Upper lobe of right lung (tissue), 1 donor: Measurements from ENCODE around the gene SMTNL1. TPM values are rescaled to one million over a fixed set of nuclear protein-coding genes. Genes with fewer than 3 reads are reported as not detected.

ENCODE experiments used
- ATAC-seq: fragments of 200-7000 bp; cut with Tn5 transposase; one replicate; pipeline ENCODE4 v1.9.1; 2020; ENCODE audit warnings: mild to moderate bottlenecking, moderate library complexity
- DNase-seq: peaks from one replicate; pipeline ENCODE4 v3.0.0-alpha.2; 2020
- H3K27ac ChIP-seq: fragments of 200-600 bp; one replicate; pipeline ENCODE4 v1.8.0; 2022
- H3K27me3 ChIP-seq: fragments of 200-600 bp; one replicate; pipeline ENCODE4 v1.8.0; 2022; ENCODE audit warnings: mild to moderate bottlenecking
- H3K36me3 ChIP-seq: fragments of 200-600 bp; one replicate; pipeline ENCODE4 v1.8.0; 2022
- H3K4me1 ChIP-seq: fragments of 200-600 bp; one replicate; pipeline ENCODE4 v1.8.0; 2022
- H3K4me3 ChIP-seq: fragments of 200-600 bp; one replicate; pipeline ENCODE4 v1.8.0; 2022; ENCODE audit warnings: mild to moderate bottlenecking
- H3K9me3 ChIP-seq: fragments of 200-600 bp; one replicate; pipeline ENCODE4 v1.8.0; 2022
- intact Hi-C: fragments of 100-400 bp; cut with DNase I; formaldehyde crosslinking; loops from one replicate; pipeline ENCODE4 v1.11.0; 2022
- long read RNA-seq: library from polyadenylated mRNA; unstranded; transcript quantifications from one replicate; pipeline ENCODE4 v2.0.0, GENCODE V29; 2021
- total RNA-seq: library from RNA; stranded (reverse); fragmentation: NEBNext Ultra II Directional; extraction: Animal tissue kit (Norgen Biotek cat#: 25700); gene quantifications from one replicate; pipeline ENCODE4 v1.2.1, GENCODE V29; 2021
- TF ChIP-seq, protein P1 (sequence below): fragments of 200-600 bp; IDR thresholded peaks from one replicate; pipeline ENCODE4 v1.8.0; 2022; ENCODE audit warnings: antibody characterized with exemption
- donor health status: DM: no; HTN: yes; CAD: no; lungs with severe emphysema.

The SMTNL1 gene, protein sequence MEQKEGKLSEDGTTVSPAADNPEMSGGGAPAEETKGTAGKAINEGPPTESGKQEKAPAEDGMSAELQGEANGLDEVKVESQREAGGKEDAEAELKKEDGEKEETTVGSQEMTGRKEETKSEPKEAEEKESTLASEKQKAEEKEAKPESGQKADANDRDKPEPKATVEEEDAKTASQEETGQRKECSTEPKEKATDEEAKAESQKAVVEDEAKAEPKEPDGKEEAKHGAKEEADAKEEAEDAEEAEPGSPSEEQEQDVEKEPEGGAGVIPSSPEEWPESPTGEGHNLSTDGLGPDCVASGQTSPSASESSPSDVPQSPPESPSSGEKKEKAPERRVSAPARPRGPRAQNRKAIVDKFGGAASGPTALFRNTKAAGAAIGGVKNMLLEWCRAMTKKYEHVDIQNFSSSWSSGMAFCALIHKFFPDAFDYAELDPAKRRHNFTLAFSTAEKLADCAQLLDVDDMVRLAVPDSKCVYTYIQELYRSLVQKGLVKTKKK
- total RNA-seq: not detected
- long read RNA-seq: 0 reads

DNA sequence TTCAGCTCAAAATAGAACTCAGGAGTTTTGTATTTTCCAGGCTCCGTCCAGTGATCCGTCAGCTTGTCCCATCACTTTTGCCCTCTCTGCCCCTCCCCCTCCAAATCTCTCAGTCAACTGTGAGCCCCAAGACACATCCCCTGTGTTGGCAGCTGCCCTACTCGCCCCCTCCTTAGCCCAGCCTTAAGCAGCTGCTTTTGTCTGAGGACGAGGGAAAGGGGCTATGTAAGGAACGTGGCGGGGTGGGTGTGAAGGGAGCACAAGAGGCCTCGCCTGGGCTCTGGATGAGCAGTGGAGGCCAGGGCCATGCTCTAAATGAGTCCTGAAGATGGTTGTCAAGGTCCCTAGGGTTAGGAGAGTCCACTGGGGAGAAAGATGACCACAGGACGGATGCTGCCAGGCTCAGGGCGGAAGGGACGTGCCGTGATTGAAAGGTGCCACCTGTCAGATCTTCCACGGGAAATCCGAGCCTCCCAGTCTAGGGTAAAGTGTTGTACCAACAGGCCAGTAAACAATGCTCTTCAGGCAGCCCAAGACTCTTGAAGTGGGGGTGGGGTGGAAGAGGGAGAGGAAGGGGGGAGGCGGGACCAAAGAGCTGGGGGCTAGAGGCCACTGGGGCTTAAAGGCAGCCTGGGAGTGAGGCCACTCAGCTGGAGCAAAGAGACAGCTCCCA lies at the start of gene SMTNL1:
Gene SMTNL1 (plus strand): TSS at position 649 of the 673 bp plus-strand sequence. CDS start 5,048 bp downstream, outside the sequence.
- peak; percentile 6 for ATAC-seq
- H3K27me3 ChIP-seq: no peaks in the 10 kb centered on the region
- H3K4me1 ChIP-seq: no peaks in the 10 kb centered on the region
- H3K4me3 ChIP-seq: no peak within 1 kb of the TSS
- H3K9me3 ChIP-seq: no peaks in the 10 kb centered on the region
- DNase-seq: no peak
- TF ChIP-seq, protein P1, sequence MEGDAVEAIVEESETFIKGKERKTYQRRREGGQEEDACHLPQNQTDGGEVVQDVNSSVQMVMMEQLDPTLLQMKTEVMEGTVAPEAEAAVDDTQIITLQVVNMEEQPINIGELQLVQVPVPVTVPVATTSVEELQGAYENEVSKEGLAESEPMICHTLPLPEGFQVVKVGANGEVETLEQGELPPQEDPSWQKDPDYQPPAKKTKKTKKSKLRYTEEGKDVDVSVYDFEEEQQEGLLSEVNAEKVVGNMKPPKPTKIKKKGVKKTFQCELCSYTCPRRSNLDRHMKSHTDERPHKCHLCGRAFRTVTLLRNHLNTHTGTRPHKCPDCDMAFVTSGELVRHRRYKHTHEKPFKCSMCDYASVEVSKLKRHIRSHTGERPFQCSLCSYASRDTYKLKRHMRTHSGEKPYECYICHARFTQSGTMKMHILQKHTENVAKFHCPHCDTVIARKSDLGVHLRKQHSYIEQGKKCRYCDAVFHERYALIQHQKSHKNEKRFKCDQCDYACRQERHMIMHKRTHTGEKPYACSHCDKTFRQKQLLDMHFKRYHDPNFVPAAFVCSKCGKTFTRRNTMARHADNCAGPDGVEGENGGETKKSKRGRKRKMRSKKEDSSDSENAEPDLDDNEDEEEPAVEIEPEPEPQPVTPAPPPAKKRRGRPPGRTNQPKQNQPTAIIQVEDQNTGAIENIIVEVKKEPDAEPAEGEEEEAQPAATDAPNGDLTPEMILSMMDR: no peak
- intact Hi-C loops: no loop called here
- no peak within 1 kb of the TSS for H3K27ac ChIP-seq
- no peaks in the 10 kb centered on the region for H3K36me3 ChIP-seq

DNA sequence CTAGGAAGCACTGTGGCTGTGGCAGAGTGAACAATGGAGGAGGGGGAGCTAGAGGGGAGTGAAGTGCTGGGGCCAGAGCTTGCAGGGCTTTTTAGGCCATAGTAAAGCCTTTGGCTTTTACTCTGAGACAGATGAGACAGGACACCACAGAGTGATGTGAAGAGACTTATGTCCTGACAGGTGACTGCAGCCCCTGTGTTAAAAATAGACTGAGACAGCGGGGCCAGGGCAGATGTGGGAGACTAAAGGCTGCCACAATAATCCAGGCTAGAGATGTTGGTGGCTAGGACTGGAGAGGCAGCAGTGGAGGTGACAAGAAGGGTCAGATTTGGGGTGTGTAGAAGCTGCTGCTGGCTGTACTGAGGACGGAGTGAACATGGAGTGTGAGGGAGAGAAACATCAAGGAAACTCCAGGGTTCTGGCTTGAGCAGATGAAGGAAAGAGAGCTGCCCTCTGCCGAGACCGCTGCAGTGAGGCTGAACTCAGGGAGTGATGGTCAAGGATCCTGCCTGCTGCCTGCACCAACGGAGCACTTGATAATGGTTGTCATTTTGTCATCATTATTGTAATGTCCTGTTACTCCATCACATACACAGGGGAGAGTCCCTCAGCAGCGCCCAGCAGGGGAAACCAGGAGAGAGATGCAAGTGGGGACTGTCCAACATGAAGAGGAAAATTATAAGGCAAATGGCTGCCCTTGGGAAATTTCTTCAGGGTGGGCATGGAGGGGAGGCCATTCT lies 49.3 kb upstream of the SMTNL1 start:
- Histone ChIP-seq H3K4me1 (peaks cover 2% of the 10 kb centered on the region), H3K4me3 (no peak overlapping the region), H3K36me3 (peaks cover 39% of the 10 kb centered on the region), H3K9me3 (no peaks in the 10 kb centered on the region), H3K27me3 (peaks cover 1% of the 10 kb centered on the region), H3K27ac (no peak overlapping the region)
- intact Hi-C loops: no loop called here
- DNase-seq: no peak
- TF ChIP-seq, protein P1: no peak
- ATAC-seq: no peak

DNA sequence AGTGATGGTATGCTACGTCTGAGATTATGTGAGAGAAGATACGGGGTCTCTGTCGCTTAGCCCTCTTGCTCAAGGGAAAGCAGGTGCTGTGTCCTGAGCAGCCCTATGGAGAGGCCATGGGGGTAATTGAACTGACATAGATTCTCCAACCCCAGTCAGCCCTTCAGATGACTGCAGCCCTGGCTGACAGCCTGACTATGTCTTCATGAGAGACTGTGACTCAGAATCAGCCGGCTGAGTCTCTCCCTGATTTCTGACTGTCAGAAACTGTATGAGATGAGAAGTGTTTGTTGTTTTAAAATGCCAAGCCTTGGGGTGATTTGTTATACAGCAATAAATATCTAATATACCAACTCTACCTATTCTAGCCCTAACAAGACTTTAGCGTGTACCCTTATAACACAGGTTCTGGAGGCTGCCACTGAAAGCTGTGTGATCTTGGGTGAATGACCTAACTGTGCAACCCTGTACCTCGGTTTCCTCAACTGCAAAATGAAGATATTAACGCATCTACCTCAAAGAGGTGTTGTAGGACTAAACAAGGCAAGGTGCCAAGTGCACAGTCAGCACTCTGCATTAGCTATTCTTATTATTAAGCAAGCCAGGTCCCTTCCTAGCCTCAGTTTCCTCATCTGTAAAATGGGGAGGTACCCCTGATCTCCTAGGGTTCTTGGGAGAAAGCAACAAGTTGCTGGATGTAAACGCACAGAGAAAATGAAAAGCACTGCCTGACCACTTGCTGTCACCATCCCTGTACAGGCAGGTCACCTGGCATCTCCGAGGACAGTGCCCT lies 46.7 kb upstream of the SMTNL1 start:
- TF ChIP-seq, protein P1: no peak

DNA sequence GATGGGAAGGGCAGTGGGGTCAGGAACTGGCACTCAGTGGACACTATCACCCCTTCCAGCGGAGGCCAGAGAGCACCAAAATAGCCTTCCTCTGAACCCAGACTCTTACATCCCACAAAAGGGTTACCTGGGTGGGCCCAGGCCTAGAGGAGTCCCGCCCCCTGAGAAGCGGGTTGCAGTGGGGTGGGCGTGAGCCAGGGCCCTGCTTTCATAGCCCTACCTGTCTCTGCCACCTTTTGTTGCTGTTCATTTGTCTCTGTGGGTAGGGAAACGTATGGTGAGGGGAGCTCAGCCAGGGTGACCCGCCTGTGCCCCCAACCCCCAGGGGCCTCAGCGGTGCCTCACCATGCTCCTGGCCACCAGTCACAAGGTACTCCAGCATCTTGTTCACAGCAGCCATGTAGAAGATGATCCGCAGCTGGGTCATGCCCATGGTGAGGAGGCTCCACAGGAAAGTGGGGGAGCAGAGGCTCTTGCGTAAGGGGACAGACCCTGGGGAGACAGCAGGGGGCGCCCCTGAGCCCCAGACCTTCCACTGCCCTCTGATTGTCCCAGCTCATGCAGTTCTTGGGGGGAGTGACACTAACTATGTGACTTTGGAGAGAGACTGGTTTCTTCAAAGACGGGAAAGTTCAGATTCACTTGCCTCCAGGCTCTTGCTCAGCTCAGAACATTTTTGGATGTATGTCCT lies 45.9 kb upstream of the SMTNL1 start:
- no peaks in the 10 kb centered on the region for H3K9me3 ChIP-seq
- ATAC-seq: peak; percentile 76
- peaks cover 30% of the 10 kb centered on the region for H3K36me3 ChIP-seq
- intact Hi-C loops: loop anchor here (5.0 kb wide), 1 partner anchor 36 kb away; no protein-coding TSS in a partner anchor
- H3K27ac ChIP-seq: no peak overlapping the region
- TF ChIP-seq, protein P1: peak; percentile 60
- H3K27me3 ChIP-seq: no peaks in the 10 kb centered on the region
- peak; percentile 72 for DNase-seq
- no peak overlapping the region for H3K4me3 ChIP-seq
- H3K4me1 ChIP-seq: no peaks in the 10 kb centered on the region

More for the DNA sequence above, 46.7 kb upstream of the SMTNL1 start:
- Histone ChIP-seq H3K27ac (no peak overlapping the region), H3K27me3 (no peaks in the 10 kb centered on the region), H3K4me1 (no peaks in the 10 kb centered on the region), H3K9me3 (no peaks in the 10 kb centered on the region), H3K4me3 (no peak overlapping the region), H3K36me3 (peaks cover 30% of the 10 kb centered on the region)
- ATAC-seq (no peak), DNase-seq (no peak)
- intact Hi-C loops: loop anchor here (5.0 kb wide), 1 partner anchor 37 kb away; no protein-coding TSS in a partner anchor
